ENCODE results near the gene SSTR4. TPM values are rescaled to one million over a fixed set of nuclear protein-coding genes. Genes with fewer than 3 reads are reported as not detected.

SSTR4 gene
- total RNA-seq, 2 donors from 2014 or later = not detected

GRCh38 chr20:23046431-23046830, 11.3 kb downstream of the SSTR4 start:
- Mint-ChIP-seq H3K9me3 (no peaks in the 10 kb centered on the region), H3K27me3 (peaks cover 38% of the 10 kb centered on the region), H3K36me3 (ENCODE audit: low read depth) (no peaks in the 10 kb centered on the region), H3K4me3 (no peak overlapping the region), H3K4me1 (no peaks in the 10 kb centered on the region), H3K27ac (no peak overlapping the region)
- ATAC-seq (replicated peaks) = no peak

DNA sequence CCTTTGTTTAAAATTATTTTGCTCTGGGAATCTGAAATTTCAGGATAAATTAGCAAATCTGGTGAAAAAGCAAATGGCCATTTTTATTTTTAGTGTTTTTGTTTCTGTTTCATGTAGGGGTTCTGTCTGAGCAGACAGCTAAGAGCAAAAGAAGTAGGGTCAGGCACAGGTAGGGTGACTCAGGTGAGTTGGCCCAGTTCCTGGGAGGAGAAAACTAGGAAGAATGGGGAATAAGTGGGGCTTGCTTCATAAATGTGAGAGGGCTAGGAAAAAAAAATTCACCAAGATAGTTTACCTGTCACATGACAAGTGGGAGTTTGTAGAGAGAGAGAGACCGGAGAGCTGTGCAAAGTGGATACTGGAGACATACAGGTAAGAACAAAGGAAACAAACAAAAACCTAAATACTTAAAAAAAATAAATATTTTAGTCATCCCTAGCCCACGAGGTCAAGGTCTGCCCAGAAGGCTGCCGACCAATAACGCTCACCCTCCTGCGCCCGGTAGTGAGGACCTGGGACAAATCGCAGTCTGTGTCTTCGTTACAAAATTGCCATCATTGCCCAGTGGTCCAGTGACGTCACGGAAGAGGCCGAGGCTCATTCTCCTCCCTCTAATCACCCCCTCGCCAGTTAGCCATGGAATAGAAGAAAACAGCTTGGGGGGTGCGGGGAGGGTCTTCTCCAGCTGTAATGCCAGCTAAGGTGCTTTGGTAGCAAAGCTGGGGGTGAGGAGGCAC, 12.1 kb downstream of the SSTR4 start:
- H3K9me3 Mint-ChIP-seq = no peaks in the 10 kb centered on the region
- no peaks in the 10 kb centered on the region for H3K4me1 Mint-ChIP-seq
- no peaks in the 10 kb centered on the region for H3K36me3 Mint-ChIP-seq (ENCODE audit: low read depth)
- H3K27ac Mint-ChIP-seq = no peak overlapping the region
- H3K27me3 Mint-ChIP-seq = peaks cover 34% of the 10 kb centered on the region
- no peak overlapping the region for H3K4me3 Mint-ChIP-seq
- no peak for ATAC-seq (replicated peaks)

DNA sequence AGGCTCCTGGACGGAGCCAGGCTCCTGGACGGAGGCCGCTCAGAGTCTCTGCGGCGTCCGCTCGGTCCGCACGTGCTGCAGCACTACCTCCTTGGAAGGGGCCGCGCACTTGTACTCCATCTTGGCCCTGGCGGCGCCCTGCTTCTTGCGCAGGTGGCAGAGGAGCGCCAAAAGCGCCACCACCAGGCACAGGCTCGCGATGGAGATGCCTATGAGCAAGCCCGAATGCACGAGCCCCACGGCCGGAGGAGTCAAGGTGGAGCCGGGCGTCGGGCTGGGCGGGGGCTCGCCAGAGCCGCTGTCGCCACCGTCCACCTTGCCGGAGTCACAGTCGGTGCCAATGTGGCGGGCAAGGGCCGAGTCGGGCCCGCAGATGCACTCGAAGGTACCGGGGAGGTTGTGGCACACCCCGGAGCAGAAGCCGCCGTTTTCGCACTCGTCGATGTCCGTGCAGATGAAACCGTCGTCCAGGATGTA, 12.7 kb downstream of the SSTR4 start:
- no peaks in the 10 kb centered on the region for H3K36me3 Mint-ChIP-seq (ENCODE audit: low read depth)
- H3K9me3 Mint-ChIP-seq = no peaks in the 10 kb centered on the region
- H3K27me3 Mint-ChIP-seq = peaks cover 40% of the 10 kb centered on the region
- no peak overlapping the region for H3K27ac Mint-ChIP-seq
- no peak for ATAC-seq (replicated peaks)
- H3K4me1 Mint-ChIP-seq = no peaks in the 10 kb centered on the region
- no peak overlapping the region for H3K4me3 Mint-ChIP-seq

GRCh38 chr20:23048283-23049200, 13.4 kb downstream of the SSTR4 start:
- Mint-ChIP-seq H3K36me3 (ENCODE audit: low read depth) (no peaks in the 10 kb centered on the region), H3K9me3 (no peaks in the 10 kb centered on the region), H3K4me3 (peak overlapping the region; percentile 54), H3K27ac (no peak overlapping the region), H3K27me3 (peaks cover 47% of the 10 kb centered on the region), H3K4me1 (no peaks in the 10 kb centered on the region)
- peak; percentile 46 for ATAC-seq (replicated peaks)

DNA sequence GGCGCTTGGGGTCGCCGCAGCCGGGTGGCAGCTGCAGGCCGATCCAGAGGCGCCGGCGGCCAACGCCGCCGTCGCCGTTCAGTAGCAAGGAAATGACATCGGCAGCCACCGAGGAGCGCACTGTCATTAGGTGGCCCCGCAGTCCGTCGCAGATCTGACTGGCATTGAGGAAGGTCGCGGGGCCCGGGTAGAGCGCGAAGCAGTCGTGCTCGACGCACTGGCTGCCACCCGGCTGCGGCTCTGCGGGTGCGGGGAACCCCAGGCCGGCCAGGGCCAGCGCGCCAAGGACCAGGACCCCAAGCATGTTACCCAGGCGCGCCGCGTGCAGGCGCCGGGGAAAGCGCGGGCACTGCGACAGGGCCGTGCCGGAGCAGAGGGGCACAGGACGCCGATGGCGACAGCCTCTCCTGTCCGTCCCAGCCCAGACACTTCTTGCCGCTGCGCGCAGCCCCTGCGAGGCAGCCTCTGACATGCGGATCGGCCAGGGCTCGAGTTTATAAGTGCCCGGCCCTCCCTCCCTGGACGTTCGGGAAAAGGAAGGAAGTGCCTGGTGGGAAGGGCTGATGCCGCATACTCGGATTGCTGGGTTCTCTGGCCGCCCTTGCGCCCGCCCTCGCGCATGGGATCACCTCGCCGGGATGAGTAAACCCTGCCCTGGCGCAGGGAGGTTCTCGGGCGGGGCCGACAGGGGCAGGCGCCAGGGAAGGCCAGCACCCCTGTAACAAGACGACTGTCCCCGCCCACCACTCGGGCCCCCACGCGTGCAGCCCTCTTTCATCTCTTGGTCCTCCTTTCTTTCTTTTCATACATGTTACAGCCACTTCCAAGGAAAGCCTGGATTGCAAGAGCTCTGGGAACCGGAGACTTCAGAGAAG, 14.3 kb downstream of the SSTR4 start, which contains the start of gene THBD:
Gene THBD, minus strand, starts transcription at position 472 of the 875 bp plus-strand sequence. Its CDS starts 168 bp downstream, at position 304.
- Mint-ChIP-seq H3K27ac (no peak within 1 kb of the TSS), H3K36me3 (ENCODE audit: low read depth) (no peaks in the 10 kb centered on the region), H3K4me1 (no peaks in the 10 kb centered on the region), H3K9me3 (no peaks in the 10 kb centered on the region), H3K4me3 (peak within 1 kb of the TSS; percentile 54), H3K27me3 (peaks cover 41% of the 10 kb centered on the region)
- peak; percentile 55 for ATAC-seq (replicated peaks)

- ATAC-seq (replicated peaks) = no peak
- no peaks in the 10 kb centered on the region for H3K36me3 Mint-ChIP-seq (ENCODE audit: low read depth)
- H3K27me3 Mint-ChIP-seq = peaks cover 37% of the 10 kb centered on the region
- no peaks in the 10 kb centered on the region for H3K4me1 Mint-ChIP-seq
- peak overlapping the region; percentile 54 for H3K4me3 Mint-ChIP-seq
- H3K9me3 Mint-ChIP-seq = no peaks in the 10 kb centered on the region
- H3K27ac Mint-ChIP-seq = no peak overlapping the region
Measured at GRCh38 chr20:23050076-23050838, 15.1 kb downstream of the SSTR4 start.

- H3K4me1 Mint-ChIP-seq = no peaks in the 10 kb centered on the region
- peak; percentile 23 for ATAC-seq (replicated peaks)
- no peaks in the 10 kb centered on the region for H3K9me3 Mint-ChIP-seq
- H3K27me3 Mint-ChIP-seq = peaks cover 35% of the 10 kb centered on the region
- no peaks in the 10 kb centered on the region for H3K36me3 Mint-ChIP-seq (ENCODE audit: low read depth)
- H3K4me3 Mint-ChIP-seq = peak overlapping the region; percentile 54
- H3K27ac Mint-ChIP-seq = no peak overlapping the region
Measured at GRCh38 chr20:23050847-23051627, 15.9 kb downstream of the SSTR4 start.

DNA sequence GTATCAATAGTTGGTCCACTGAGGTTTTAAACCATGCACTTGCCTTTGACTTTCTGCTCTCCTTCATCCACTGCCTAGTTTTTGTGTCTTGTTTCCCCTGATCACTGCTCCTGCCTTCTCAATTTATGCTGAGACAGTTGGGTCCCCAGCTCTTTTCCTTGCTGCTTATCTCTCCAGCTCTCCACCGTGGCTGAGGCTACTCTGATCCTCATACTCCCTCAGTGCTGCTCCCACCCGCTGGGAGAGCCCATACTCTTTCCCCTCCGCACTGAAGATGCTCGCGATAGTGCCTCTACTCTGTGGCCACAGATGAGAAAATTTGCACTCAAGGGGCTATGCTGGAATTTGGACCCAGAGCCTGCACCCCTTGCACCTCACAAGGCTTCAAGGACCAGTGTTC, 17.8 kb downstream of the SSTR4 start:
- H3K4me3 Mint-ChIP-seq = no peak overlapping the region
- ATAC-seq (replicated peaks) = no peak
- H3K27me3 Mint-ChIP-seq = peaks cover 22% of the 10 kb centered on the region
- no peaks in the 10 kb centered on the region for H3K36me3 Mint-ChIP-seq (ENCODE audit: low read depth)
- no peaks in the 10 kb centered on the region for H3K4me1 Mint-ChIP-seq
- H3K27ac Mint-ChIP-seq = no peak overlapping the region
- H3K9me3 Mint-ChIP-seq = no peaks in the 10 kb centered on the region

GRCh38 chr20:23058240-23058639, 23.1 kb downstream of the SSTR4 start:
- peaks cover 5% of the 10 kb centered on the region for H3K27me3 Mint-ChIP-seq
- H3K27ac Mint-ChIP-seq = no peak overlapping the region
- no peak for ATAC-seq (replicated peaks)
- no peaks in the 10 kb centered on the region for H3K9me3 Mint-ChIP-seq
- no peaks in the 10 kb centered on the region for H3K36me3 Mint-ChIP-seq (ENCODE audit: low read depth)
- H3K4me3 Mint-ChIP-seq = no peak overlapping the region
- no peaks in the 10 kb centered on the region for H3K4me1 Mint-ChIP-seq

DNA sequence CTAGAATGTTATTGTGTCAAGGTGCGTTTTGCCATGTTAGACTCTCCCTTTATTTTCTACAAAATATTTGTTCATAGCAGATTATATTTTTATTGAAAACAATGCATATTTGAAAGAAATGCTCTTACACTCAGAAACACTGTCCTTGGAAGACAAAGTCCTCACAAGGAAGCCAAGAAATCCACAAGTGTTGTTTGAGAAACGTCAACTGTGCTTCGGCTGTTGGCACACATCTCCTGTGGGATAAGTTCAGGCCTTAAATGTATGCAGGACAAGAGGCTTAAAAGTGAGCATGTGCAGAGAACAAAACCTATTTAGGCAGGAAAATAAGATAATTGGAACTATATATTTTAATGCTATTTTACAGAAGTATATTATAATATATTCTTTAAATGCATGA, 23.9 kb downstream of the SSTR4 start:
- H3K36me3 Mint-ChIP-seq (ENCODE audit: low read depth) = no peaks in the 10 kb centered on the region
- H3K27ac Mint-ChIP-seq = no peak overlapping the region
- no peaks in the 10 kb centered on the region for H3K9me3 Mint-ChIP-seq
- H3K4me1 Mint-ChIP-seq = no peaks in the 10 kb centered on the region
- H3K4me3 Mint-ChIP-seq = no peak overlapping the region
- H3K27me3 Mint-ChIP-seq = peaks cover 6% of the 10 kb centered on the region
- ATAC-seq (replicated peaks) = no peak

DNA sequence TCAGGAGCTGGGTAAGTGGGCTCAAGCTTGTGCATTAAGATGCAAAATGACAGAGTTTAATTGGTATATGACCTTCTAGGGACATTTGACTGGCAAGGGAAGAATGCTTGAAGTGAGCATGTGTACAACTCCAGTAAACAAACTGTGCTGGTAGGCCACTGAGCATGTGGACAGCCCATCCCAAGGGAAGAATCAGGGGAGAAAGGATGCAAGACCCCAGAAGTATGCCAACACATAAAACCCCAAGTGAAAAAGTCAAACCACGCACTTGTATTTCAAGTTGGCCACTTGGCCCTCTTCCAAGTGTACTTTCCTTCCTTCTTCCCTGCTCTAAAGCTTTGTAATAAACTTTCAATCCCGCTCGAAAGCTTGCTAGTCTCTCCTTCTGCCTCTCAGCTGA, 24.7 kb downstream of the SSTR4 start:
- no peaks in the 10 kb centered on the region for H3K9me3 Mint-ChIP-seq
- no peaks in the 10 kb centered on the region for H3K36me3 Mint-ChIP-seq (ENCODE audit: low read depth)
- ATAC-seq (replicated peaks) = no peak
- no peaks in the 10 kb centered on the region for H3K4me1 Mint-ChIP-seq
- no peak overlapping the region for H3K27ac Mint-ChIP-seq
- no peak overlapping the region for H3K4me3 Mint-ChIP-seq
- H3K27me3 Mint-ChIP-seq = peaks cover 6% of the 10 kb centered on the region

DNA sequence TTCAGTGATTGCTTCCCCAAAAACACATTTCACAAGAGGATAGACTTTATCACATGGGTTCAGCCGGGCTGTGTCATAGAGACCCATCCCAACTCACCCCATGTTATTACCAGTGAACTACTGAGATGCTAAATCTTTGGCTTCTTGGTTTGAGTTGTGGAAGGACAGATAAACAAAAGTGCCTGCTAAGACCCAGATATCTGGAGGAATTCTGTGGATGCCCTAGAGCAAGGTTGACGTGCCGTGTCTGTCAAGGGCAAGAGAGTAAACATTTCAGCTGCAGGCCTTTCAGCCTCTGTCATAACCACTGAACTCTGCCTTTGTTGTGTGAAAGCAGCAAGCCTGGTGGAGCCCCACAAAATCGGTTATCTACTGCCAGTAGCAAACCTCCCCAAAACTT, 25.5 kb downstream of the SSTR4 start:
- H3K27ac Mint-ChIP-seq = no peak overlapping the region
- no peaks in the 10 kb centered on the region for H3K4me1 Mint-ChIP-seq
- no peak overlapping the region for H3K4me3 Mint-ChIP-seq
- H3K36me3 Mint-ChIP-seq (ENCODE audit: low read depth) = no peaks in the 10 kb centered on the region
- no peak for ATAC-seq (replicated peaks)
- no peaks in the 10 kb centered on the region for H3K9me3 Mint-ChIP-seq
- H3K27me3 Mint-ChIP-seq = peaks cover 9% of the 10 kb centered on the region

DNA sequence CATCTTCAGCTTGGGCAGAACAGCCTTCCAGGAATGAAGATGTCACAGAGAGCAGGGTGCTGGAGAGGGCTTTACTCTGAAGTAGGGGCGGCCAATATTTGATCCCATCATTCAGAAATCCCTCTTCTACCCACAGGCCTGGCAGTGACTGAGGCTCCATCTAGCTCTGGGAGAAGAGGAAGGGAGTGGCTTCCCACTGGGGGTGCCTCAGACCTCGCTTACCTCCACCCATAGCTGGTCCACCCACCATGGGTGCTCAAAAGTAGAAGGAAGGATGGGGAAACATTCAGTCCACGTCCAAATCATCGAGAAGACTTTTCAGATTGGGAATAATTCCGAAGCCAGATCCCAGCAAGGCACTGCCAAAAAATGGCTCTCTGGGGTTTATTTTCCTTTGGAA, 26.1 kb downstream of the SSTR4 start:
- H3K4me1 Mint-ChIP-seq = no peaks in the 10 kb centered on the region
- no peaks in the 10 kb centered on the region for H3K9me3 Mint-ChIP-seq
- ATAC-seq (replicated peaks) = no peak
- no peak overlapping the region for H3K4me3 Mint-ChIP-seq
- no peaks in the 10 kb centered on the region for H3K36me3 Mint-ChIP-seq (ENCODE audit: low read depth)
- peaks cover 9% of the 10 kb centered on the region for H3K27me3 Mint-ChIP-seq
- no peak overlapping the region for H3K27ac Mint-ChIP-seq
